H9 (cell line): ENCODE results near the gene ZNF684. TPM values are rescaled to one million over a fixed set of nuclear protein-coding genes. Genes with fewer than 3 reads are reported as not detected.

Source experiments
- DNase-seq: peaks from one replicate; pipeline ENCODE4 v3.0.0-alpha.2; 2017
- H2AFZ ChIP-seq: one replicate; pipeline ENCODE4 v1.6.1; 2013; ENCODE audit warnings: mild to moderate bottlenecking, low read length, control low read depth, moderate library complexity
- H2AK5ac ChIP-seq: 2 replicates; pipeline ENCODE4 v1.6.1; 2013; ENCODE audit warnings: low read length, control low read depth, mixed read lengths; ENCODE audit not compliant: insufficient read length
- H2BK120ac ChIP-seq: one replicate; pipeline ENCODE4 v1.6.1; 2013; ENCODE audit warnings: low read depth, mild to moderate bottlenecking, low read length, control low read depth, inconsistent platforms; ENCODE audit not compliant: poor library complexity, severe bottlenecking
- H2BK12ac ChIP-seq: 2 replicates; pipeline ENCODE4 v1.6.1; 2013; ENCODE audit warnings: low read length, control low read depth, mixed read lengths, low read depth; ENCODE audit not compliant: insufficient read length
- H2BK15ac ChIP-seq: 2 replicates; pipeline ENCODE4 v1.6.1; 2013; ENCODE audit warnings: low read depth, low read length, control low read depth
- H2BK20ac ChIP-seq: one replicate; pipeline ENCODE4 v1.6.1; 2013; ENCODE audit warnings: low read depth, mild to moderate bottlenecking, low read length, control low read depth, inconsistent platforms; ENCODE audit not compliant: poor library complexity, severe bottlenecking
- H2BK5ac ChIP-seq: 2 replicates; pipeline ENCODE4 v1.6.1; 2013; ENCODE audit warnings: low read length, control low read depth, mixed read lengths; ENCODE audit not compliant: insufficient read length
- H3K14ac ChIP-seq: 2 replicates; pipeline ENCODE4 v1.6.1; 2013; ENCODE audit warnings: low read length, control low read depth; ENCODE audit not compliant: insufficient read depth
- H3K18ac ChIP-seq: 2 replicates; pipeline ENCODE4 v1.6.1; 2013; ENCODE audit warnings: low read depth, mild to moderate bottlenecking, mixed read lengths, low read length, control low read depth; ENCODE audit not compliant: insufficient read length
- H3K23ac ChIP-seq: 2 replicates; pipeline ENCODE4 v1.6.1; 2013; ENCODE audit warnings: low read length, control low read depth, mixed read lengths, low read depth; ENCODE audit not compliant: insufficient read length
- H3K23me2 ChIP-seq: 2 replicates; pipeline ENCODE4 v1.6.1; 2013; ENCODE audit warnings: low read depth, mild to moderate bottlenecking, mixed read lengths, low read length, control low read depth; ENCODE audit not compliant: insufficient read length, poor library complexity, severe bottlenecking
- H3K27ac ChIP-seq: 2 replicates; pipeline ENCODE4 v1.5.1; 2013; ENCODE audit warnings: low read length, control low read depth, mixed read lengths, low read depth; ENCODE audit not compliant: insufficient read length
- H3K27me3 ChIP-seq: 2 replicates; pipeline ENCODE4 v1.6.1; 2013; ENCODE audit warnings: low read length, control low read depth, inconsistent platforms; ENCODE audit not compliant: insufficient read depth
- H3K4ac ChIP-seq: 2 replicates; pipeline ENCODE4 v1.6.1; 2013; ENCODE audit warnings: low read depth, mild to moderate bottlenecking, control low read depth, inconsistent platforms, low read length, moderate library complexity
- H3K4me1 ChIP-seq: 2 replicates; pipeline ENCODE4 v1.6.1; 2013; ENCODE audit warnings: low read length, control low read depth, inconsistent platforms; ENCODE audit not compliant: insufficient read depth
- H3K4me2 ChIP-seq: 2 replicates; pipeline ENCODE4 v1.6.1; 2013; ENCODE audit warnings: low read length, control low read depth, mixed read lengths; ENCODE audit not compliant: insufficient read length, insufficient read depth
- H3K56ac ChIP-seq: 2 replicates; pipeline ENCODE4 v1.6.1; 2013; ENCODE audit warnings: low read depth, mild to moderate bottlenecking, mixed read lengths, low read length, control low read depth; ENCODE audit not compliant: insufficient read length
- H3K79me1 ChIP-seq: 2 replicates; pipeline ENCODE4 v1.6.1; 2013; ENCODE audit warnings: low read depth, mild to moderate bottlenecking, moderate library complexity, low read length, control low read depth, inconsistent platforms; ENCODE audit not compliant: insufficient read depth, poor library complexity, severe bottlenecking
- H3K79me2 ChIP-seq: 2 replicates; pipeline ENCODE4 v1.6.1; 2013; ENCODE audit warnings: low read length, control low read depth, inconsistent platforms; ENCODE audit not compliant: insufficient read depth
- H3K9ac ChIP-seq: 2 replicates; pipeline ENCODE4 v1.6.1; 2013; ENCODE audit warnings: low read length, control low read depth, mixed read lengths; ENCODE audit not compliant: insufficient read length; ENCODE audit errors: extremely low read depth
- H3K9me3 ChIP-seq: one replicate; pipeline ENCODE4 v1.6.1; 2013; ENCODE audit warnings: low read depth, low read length, inconsistent platforms; ENCODE audit not compliant: control insufficient read depth
- H3T11ph ChIP-seq: one replicate; pipeline ENCODE4 v1.6.1; 2013; ENCODE audit warnings: mild to moderate bottlenecking, low read length, control low read depth, inconsistent platforms
- H4K20me1 ChIP-seq: one replicate; pipeline ENCODE4 v1.6.1; 2013; ENCODE audit not compliant: control insufficient read depth, insufficient read length, insufficient read depth
- H4K5ac ChIP-seq: 2 replicates; pipeline ENCODE4 v1.6.1; 2013; ENCODE audit warnings: low read depth, mild to moderate bottlenecking, mixed read lengths, low read length, control low read depth; ENCODE audit not compliant: insufficient read length
- H4K8ac ChIP-seq: replicated peaks from 2 replicates; pipeline ENCODE4 v1.6.1; 2013; ENCODE audit warnings: low read length, control low read depth, mixed read lengths, low read depth; ENCODE audit not compliant: insufficient read length
- H4K91ac ChIP-seq: 2 replicates; pipeline ENCODE4 v1.6.1; 2013; ENCODE audit warnings: low read depth, mild to moderate bottlenecking, moderate library complexity, mixed read lengths, low read length, control low read depth; ENCODE audit not compliant: insufficient read length
- H3K27ac Mint-ChIP-seq, 3 experiments: 2 replicates in 2 of 3; 3 replicates in 1 of 3; pipeline ENCODE4 v1.8.0; 2020 to 2021; ENCODE audit warnings: mixed read lengths in 3 of 3, mild to moderate bottlenecking in 1 of 3, moderate library complexity in 1 of 3
- H3K27me3 Mint-ChIP-seq: 2 replicates; pipeline ENCODE4 v1.8.0; 2021; ENCODE audit warnings: low read depth, mild to moderate bottlenecking, moderate library complexity, mixed read lengths
- H3K36me3 Mint-ChIP-seq, 3 experiments: 2 replicates in 2 of 3; 3 replicates in 1 of 3; pipeline ENCODE4 v1.8.0; 2020 to 2021; ENCODE audit warnings: low read depth in 3 of 3, mixed read lengths in 3 of 3; ENCODE audit not compliant: insufficient read depth in 1 of 3
- H3K4me1 Mint-ChIP-seq, 2 experiments: 2 replicates each; pipeline ENCODE4 v1.8.0; 2020; ENCODE audit warnings: mixed read lengths in 2 of 2
- H3K4me3 Mint-ChIP-seq, 2 experiments: 2 replicates in 1 of 2; 3 replicates in 1 of 2; pipeline ENCODE4 v1.8.0; 2020 to 2021; ENCODE audit warnings: mild to moderate bottlenecking in 2 of 2, mixed read lengths in 2 of 2, moderate library complexity in 1 of 2
- H3K9me3 Mint-ChIP-seq, 2 experiments: 2 replicates in 1 of 2; 3 replicates in 1 of 2; pipeline ENCODE4 v1.8.0; 2020; ENCODE audit warnings: mild to moderate bottlenecking in 2 of 2, mixed read lengths in 2 of 2, moderate library complexity in 1 of 2
- WGBS: extraction: QIAGEN DNeasy Blood & Tissue Kit; methylation state at CpG from one replicate; pipeline ENCODE4 v1.1.7; 2013; ENCODE audit warnings: missing lambda C conversion rate, low lambda C conversion rate, mixed read lengths; ENCODE audit not compliant: insufficient read length; ENCODE audit errors: extremely low coverage; 5-methylcytosine and 5-hydroxymethylcytosine counted together
- total RNA-seq: library from RNA; stranded (reverse); gene quantifications from 2 replicates; pipeline ENCODE4 v1.2.1, GENCODE V29; 2021
- TF ChIP-seq, protein P1 (sequence below): fragments of 200-600 bp; sonication (generic); conservative IDR thresholded peaks from 3 replicates; pipeline ENCODE4 v1.8.0; 2021; ENCODE audit warnings: antibody characterized with exemption, mild to moderate bottlenecking

Gene ZNF684
- total RNA-seq, 1 experiment from 2014 or later: 6.5 TPM

DNA sequence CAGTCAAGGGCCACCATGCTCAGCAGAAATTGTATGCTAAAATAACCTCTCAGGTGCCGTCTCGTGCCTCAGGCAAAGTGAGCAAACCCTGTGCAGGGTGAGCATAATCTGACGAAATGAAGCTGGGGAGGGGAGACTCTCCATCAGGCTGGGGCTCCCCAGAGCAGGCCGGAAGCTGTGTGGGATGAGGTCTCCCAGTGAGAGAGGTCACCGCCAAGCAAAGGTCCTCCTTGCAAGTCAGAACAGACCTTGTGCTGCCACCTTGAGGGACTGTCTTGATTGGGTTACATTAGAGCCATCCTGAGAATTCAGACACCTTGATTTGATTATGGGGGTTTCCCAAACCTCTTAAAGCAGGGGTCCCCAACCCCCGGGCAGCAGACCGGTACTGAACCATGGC, 64.2 kb downstream of the ZNF684 start:
- no peak overlapping the region for H3T11ph ChIP-seq
- H3K14ac ChIP-seq: no peak overlapping the region
- Mint-ChIP-seq H3K4me1 (peaks cover 0 to 9% of the 10 kb centered on the region in 2 experiments; a peak in 1 of 4 replicates), H3K36me3 (peaks cover 0 to 6% (median 4%) of the 10 kb centered on the region in 3 experiments; a peak in 2 of 7 replicates), H3K4me3 (no peak overlapping the region), H3K9me3 (peaks cover 12 to 16% of the 10 kb centered on the region in 2 experiments), H3K27me3 (peaks cover 6% of the 10 kb centered on the region), H3K27ac (peak overlapping the region in 1 of 3 experiments; percentile 18; a peak in 1 of 7 replicates)
- no peak overlapping the region for H2AK5ac ChIP-seq
- H2BK12ac ChIP-seq: no peak overlapping the region
- H4K91ac ChIP-seq: no peak overlapping the region
- WGBS: no CpG with 5 or more reads among the region's 7 CpGs
- H4K8ac ChIP-seq: no peak overlapping the region
- no peaks in the 10 kb centered on the region for H3K23me2 ChIP-seq
- no peak for DNase-seq
- H3K27ac ChIP-seq: no peak overlapping the region
- H2BK5ac ChIP-seq: no peak overlapping the region
- H3K4me1 ChIP-seq: no peaks in the 10 kb centered on the region
- H3K79me2 ChIP-seq: no peaks in the 10 kb centered on the region
- no peak overlapping the region for H2BK120ac ChIP-seq
- H3K23ac ChIP-seq: no peak overlapping the region
- H3K18ac ChIP-seq: no peak overlapping the region
- H3K4me2 ChIP-seq: no peak overlapping the region
- H3K9me3 ChIP-seq: no peaks in the 10 kb centered on the region
- no peak overlapping the region for H2BK20ac ChIP-seq
- H4K5ac ChIP-seq: no peak overlapping the region
- H3K27me3 ChIP-seq: no peaks in the 10 kb centered on the region
- H3K79me1 ChIP-seq: no peaks in the 10 kb centered on the region
- TF ChIP-seq, protein P1, sequence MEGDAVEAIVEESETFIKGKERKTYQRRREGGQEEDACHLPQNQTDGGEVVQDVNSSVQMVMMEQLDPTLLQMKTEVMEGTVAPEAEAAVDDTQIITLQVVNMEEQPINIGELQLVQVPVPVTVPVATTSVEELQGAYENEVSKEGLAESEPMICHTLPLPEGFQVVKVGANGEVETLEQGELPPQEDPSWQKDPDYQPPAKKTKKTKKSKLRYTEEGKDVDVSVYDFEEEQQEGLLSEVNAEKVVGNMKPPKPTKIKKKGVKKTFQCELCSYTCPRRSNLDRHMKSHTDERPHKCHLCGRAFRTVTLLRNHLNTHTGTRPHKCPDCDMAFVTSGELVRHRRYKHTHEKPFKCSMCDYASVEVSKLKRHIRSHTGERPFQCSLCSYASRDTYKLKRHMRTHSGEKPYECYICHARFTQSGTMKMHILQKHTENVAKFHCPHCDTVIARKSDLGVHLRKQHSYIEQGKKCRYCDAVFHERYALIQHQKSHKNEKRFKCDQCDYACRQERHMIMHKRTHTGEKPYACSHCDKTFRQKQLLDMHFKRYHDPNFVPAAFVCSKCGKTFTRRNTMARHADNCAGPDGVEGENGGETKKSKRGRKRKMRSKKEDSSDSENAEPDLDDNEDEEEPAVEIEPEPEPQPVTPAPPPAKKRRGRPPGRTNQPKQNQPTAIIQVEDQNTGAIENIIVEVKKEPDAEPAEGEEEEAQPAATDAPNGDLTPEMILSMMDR: no peak
- no peak overlapping the region for H2BK15ac ChIP-seq
- H2AFZ ChIP-seq: no peak overlapping the region
- H3K4ac ChIP-seq: no peak overlapping the region
- H3K56ac ChIP-seq: no peak overlapping the region
- no peak overlapping the region for H3K9ac ChIP-seq
- H4K20me1 ChIP-seq: no peaks in the 10 kb centered on the region

Other genes with a start within 250 kb of the ZNF684 start
- 4.5 TPM in 2 replicates for gene COL9A2, start 214.4 kb upstream of the ZNF684 start, total RNA-seq
- gene SMAP2, start 157.9 kb upstream of the ZNF684 start, total RNA-seq: 8.2 and 8.7 TPM in 2 replicates
- 16.2 and 17.5 TPM in 2 replicates for gene ZFP69B, start 81.2 kb upstream of the ZNF684 start, total RNA-seq
- 6.8 and 7.6 TPM in 2 replicates for gene ZFP69, start 54.3 kb upstream of the ZNF684 start, total RNA-seq
- 13.4 and 14.2 TPM in 2 replicates for gene EXO5, start 22.9 kb upstream of the ZNF684 start, total RNA-seq
- gene RIMS3, start 134.0 kb downstream of the ZNF684 start, total RNA-seq: 13.7 and 14.2 TPM in 2 replicates
- gene NFYC, start 160.1 kb downstream of the ZNF684 start, total RNA-seq: 54.1 and 54.7 TPM in 2 replicates